Fibroblast of the aortic adventitia (primary cell): Measurements from ENCODE around the gene GRM7. TPM values are rescaled to one million over a fixed set of nuclear protein-coding genes. Genes with fewer than 3 reads are reported as not detected.

Experiments used
- DNase-seq: peaks from one replicate; pipeline ENCODE4 v3.0.0-alpha.2; 2010; ENCODE audit warnings: low read depth
- H3K4me3 ChIP-seq: 2 replicates; pipeline ENCODE4 v1.5.1; 2011; ENCODE audit warnings: low read depth, mild to moderate bottlenecking, control low read depth, low read length, moderate library complexity
- total RNA-seq: library from RNA; depleted of rRNA; stranded (reverse); fragments of >200 nt; gene quantifications from 2 replicates; pipeline ENCODE4 v1.2.3, GENCODE V29; 2012; ENCODE audit warnings: low replicate concordance
- TF ChIP-seq, protein P1 (sequence below): IDR thresholded peaks from 2 replicates; pipeline ENCODE4 v1.5.1; 2011; ENCODE audit warnings: mild to moderate bottlenecking, low read length, control low read depth, inconsistent platforms; ENCODE audit not compliant: insufficient read depth

GRM7 gene
- total RNA-seq, 1 donor: 0.09 TPM

DNA sequence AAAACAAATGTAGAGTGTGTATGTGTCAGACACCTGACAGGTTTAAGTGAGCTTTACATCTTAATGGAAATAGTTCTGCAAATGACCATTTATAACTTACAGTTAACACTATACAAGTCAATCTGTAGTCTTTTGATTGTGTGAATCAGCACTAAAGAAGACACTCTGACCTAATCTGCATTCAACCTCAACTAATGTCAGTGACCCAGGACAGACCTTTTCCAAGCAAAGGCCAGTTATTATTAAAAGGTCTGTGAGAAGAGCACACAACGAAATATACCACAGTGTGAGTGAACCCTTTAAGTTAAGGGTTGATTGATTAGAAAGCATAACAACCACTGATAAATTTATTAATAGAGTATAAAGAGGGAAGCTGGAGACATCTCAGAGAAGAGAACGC, 878.8 kb downstream of the GRM7 start:
- TF ChIP-seq, protein P1, sequence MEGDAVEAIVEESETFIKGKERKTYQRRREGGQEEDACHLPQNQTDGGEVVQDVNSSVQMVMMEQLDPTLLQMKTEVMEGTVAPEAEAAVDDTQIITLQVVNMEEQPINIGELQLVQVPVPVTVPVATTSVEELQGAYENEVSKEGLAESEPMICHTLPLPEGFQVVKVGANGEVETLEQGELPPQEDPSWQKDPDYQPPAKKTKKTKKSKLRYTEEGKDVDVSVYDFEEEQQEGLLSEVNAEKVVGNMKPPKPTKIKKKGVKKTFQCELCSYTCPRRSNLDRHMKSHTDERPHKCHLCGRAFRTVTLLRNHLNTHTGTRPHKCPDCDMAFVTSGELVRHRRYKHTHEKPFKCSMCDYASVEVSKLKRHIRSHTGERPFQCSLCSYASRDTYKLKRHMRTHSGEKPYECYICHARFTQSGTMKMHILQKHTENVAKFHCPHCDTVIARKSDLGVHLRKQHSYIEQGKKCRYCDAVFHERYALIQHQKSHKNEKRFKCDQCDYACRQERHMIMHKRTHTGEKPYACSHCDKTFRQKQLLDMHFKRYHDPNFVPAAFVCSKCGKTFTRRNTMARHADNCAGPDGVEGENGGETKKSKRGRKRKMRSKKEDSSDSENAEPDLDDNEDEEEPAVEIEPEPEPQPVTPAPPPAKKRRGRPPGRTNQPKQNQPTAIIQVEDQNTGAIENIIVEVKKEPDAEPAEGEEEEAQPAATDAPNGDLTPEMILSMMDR: no peak
- DNase-seq: no peak
- no peak overlapping the region for H3K4me3 ChIP-seq

DNA sequence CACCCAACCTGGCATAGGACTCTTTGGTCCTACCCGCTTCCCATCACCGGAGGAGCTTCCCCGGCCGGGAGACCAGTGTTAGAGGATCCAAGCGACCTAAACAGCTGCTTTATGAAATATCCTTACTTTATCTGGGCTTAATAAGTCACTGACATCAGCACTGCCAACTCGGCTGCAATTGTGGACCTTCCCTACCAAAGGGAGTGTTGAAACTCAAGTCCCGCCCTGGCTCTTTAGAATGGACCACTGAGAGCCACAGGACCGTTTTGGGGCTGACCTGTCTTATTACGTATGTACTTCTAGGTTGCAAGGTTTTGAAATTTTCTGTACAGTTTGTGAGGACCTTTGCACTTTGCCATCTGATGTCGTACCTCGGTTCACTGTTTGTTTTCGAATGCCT, 879.5 kb downstream of the GRM7 start:
- peak; percentile 1 for DNase-seq

DNA sequence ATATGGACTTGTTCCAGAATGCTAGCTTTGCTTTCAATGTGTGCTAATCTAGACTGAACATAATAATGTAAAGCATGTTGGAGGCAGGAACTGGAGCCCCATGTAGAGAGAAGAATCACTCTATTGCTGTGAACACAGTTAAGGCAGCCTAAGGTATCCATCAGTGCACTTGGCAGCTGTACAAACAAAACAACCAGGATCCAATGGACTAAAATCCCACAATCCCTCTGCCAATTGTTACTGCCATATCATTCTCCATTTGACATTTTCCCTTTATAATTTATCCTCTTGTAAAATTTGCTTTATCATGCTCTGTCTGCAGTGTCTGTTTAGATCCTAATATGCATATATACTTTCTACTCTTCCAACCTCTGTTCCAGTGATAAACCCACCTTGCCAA, 883.9 kb downstream of the GRM7 start:
- H3K4me3 ChIP-seq: no peak overlapping the region
- TF ChIP-seq, protein P1: no peak
- peak; percentile 5 for DNase-seq

More for the DNA sequence above, 879.5 kb downstream of the GRM7 start:
- H3K4me3 ChIP-seq: no peak overlapping the region
- TF ChIP-seq, protein P1: no peak

- DNase-seq: no peak
- TF ChIP-seq, protein P1: no peak
- no peak overlapping the region for H3K4me3 ChIP-seq
These were observed 884.8 kb downstream of the GRM7 start for GRCh38 chr3:7745711-7746110.

- no peak overlapping the region for H3K4me3 ChIP-seq
- no peak for DNase-seq
- TF ChIP-seq, protein P1: no peak
These were observed 889.2 kb downstream of the GRM7 start for GRCh38 chr3:7749931-7750695.

GRCh38 chr3:7752005-7752404, 891.1 kb downstream of the GRM7 start:
- H3K4me3 ChIP-seq: no peak overlapping the region
- TF ChIP-seq, protein P1: no peak
- no peak for DNase-seq
